Brain pericyte (primary cell): ENCODE measurements around the gene PLCB4.

Experiments used
- DNase-seq: peaks from one replicate; pipeline ENCODE4 v3.0.0-alpha.2; 2012; ENCODE audit warnings: low read depth, low spot score

Gene PLCB4

GRCh38 chr20:9516234-9516871, 447.5 kb downstream of the PLCB4 start:
- no peak for DNase-seq

- DNase-seq, result no peak
These were observed 448.6 kb downstream of the PLCB4 start for GRCh38 chr20:9517297-9518162.

DNA sequence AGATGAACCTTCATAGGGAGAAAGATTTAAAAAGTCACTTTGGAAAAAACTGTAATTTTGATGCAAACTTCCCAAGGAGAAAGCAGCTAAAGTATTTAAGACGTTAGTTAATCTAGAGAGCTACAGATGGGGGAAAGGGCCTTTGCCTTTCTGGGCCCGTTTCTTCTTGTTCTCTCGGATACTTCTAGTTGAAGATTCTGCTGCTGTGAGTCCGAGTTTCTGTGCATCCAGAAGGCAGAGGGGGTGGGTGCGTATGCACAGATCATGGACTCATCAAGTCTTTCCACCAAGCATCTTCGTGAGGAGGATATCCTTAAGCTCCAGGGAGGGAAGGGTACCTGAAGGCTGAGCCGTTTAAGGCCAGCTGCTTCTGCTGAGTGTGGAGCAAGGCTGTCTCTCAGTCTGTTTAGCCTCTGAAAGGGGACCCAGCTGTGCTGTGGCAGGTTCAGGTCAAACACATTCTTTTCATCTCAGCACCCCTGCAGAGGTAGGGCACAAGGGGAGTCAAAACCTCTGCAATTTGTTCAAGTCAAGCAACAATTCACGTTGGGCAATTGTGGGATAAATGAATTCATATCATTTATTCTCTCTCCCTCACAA, 449.8 kb downstream of the PLCB4 start:
- no peak for DNase-seq

DNA sequence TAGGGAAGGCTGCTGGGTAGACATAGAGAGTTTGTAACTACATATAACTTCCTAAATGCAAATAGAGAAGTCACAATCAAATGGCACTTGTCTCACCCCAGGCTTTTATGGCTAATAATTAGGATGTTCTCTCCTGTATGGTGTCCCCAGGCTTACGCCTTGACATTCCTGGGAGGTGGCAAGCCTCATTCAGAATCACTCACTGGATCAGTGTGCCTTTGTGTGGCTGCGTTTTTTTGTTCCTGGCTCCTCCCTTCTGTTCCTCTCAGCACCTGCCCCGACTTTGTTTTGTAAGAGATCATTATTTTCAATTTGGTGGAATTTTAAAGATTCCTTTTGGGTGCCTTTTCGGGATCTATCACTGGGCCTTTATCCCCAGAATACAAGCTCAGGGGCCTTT, 451.2 kb downstream of the PLCB4 start:
- no peak for DNase-seq

GRCh38 chr20:9523636-9524035, 454.7 kb downstream of the PLCB4 start:
- DNase-seq, result no peak
